Activated CD8-positive, alpha-beta T cell treated with anti-CD3 and anti-CD28 coated beads for 36 hours (primary cell): ENCODE data around the gene PMM1. TPM values are rescaled to one million over a fixed set of nuclear protein-coding genes. Genes with fewer than 3 reads are reported as not detected.

ENCODE experiments used
- ATAC-seq: fragments of 200-7000 bp; cut with Tn5 transposase; one replicate; pipeline ENCODE4 v1.10.0; 2021; ENCODE audit warnings: mild to moderate bottlenecking, moderate library complexity
- CTCF ChIA-PET: fragments of 350-600 bp; sonication (Branson Sonifier 250); formaldehyde crosslinking; loops from one replicate; lab custom pipeline; 2021; ENCODE audit warnings: antibody characterized with exemption; lab: Charles Lee
- POLR2A ChIA-PET: fragments of 350-600 bp; sonication (Branson Sonifier 250); formaldehyde crosslinking; loops from one replicate; lab custom pipeline; 2021; ENCODE audit warnings: antibody characterized with exemption; lab: Charles Lee
- DNase-seq: peaks from one replicate; pipeline ENCODE4 v3.0.0-alpha.2; 2020
- H3K27ac Mint-ChIP-seq: one replicate; pipeline ENCODE4 v1.8.0; 2021; ENCODE audit warnings: mild to moderate bottlenecking, mixed read lengths
- H3K27me3 Mint-ChIP-seq: one replicate; pipeline ENCODE4 v1.8.0; 2021; ENCODE audit warnings: mixed read lengths
- H3K36me3 Mint-ChIP-seq: one replicate; pipeline ENCODE4 v1.8.0; 2021; ENCODE audit warnings: low read depth, mixed read lengths
- H3K4me1 Mint-ChIP-seq: one replicate; pipeline ENCODE4 v1.8.0; 2021; ENCODE audit warnings: low read depth, mixed read lengths
- H3K4me3 Mint-ChIP-seq: one replicate; pipeline ENCODE4 v1.8.0; 2021; ENCODE audit warnings: mild to moderate bottlenecking, moderate library complexity, mixed read lengths
- H3K9me3 Mint-ChIP-seq: one replicate; pipeline ENCODE4 v1.8.0; 2021; ENCODE audit warnings: mixed read lengths
- intact Hi-C: fragments of 100-400 bp; cut with micrococcal nuclease; formaldehyde crosslinking; loops from one replicate; pipeline ENCODE4 v1.10.0; 2022
- total RNA-seq, 2 experiments: library from RNA; stranded (reverse); gene quantifications; one replicate each; pipeline ENCODE4 v1.2.3, GENCODE V29; 2021
- TF ChIP-seq, protein P1 (sequence below): fragments of 200-600 bp; IDR thresholded peaks from one replicate; pipeline ENCODE4 v1.8.0; 2022; ENCODE audit warnings: antibody characterized with exemption, mild to moderate bottlenecking

Gene PMM1
- total RNA-seq, 2 experiments from 2014 or later: 29.8 to 29.9 TPM

- ChIA-PET POLR2A (interaction anchor here (0.6 to 0.7 kb wide), 2 partner anchors 10 to 105 kb away, joined by 3 read pairs; no protein-coding TSS in a partner anchor), CTCF (interaction anchor here (1.2 kb wide), 1 partner anchor 28 kb away, joined by 3 read pairs; no protein-coding TSS in a partner anchor)
- DNase-seq (no peak), ATAC-seq (no peak)
- Mint-ChIP-seq H3K9me3 (no peaks in the 10 kb centered on the region), H3K4me3 (no peak overlapping the region), H3K27me3 (no peaks in the 10 kb centered on the region), H3K4me1 (peaks cover 12% of the 10 kb centered on the region), H3K27ac (no peak overlapping the region), H3K36me3 (peaks cover 3% of the 10 kb centered on the region)
- intact Hi-C loops: no loop called here
- TF ChIP-seq, protein P1, sequence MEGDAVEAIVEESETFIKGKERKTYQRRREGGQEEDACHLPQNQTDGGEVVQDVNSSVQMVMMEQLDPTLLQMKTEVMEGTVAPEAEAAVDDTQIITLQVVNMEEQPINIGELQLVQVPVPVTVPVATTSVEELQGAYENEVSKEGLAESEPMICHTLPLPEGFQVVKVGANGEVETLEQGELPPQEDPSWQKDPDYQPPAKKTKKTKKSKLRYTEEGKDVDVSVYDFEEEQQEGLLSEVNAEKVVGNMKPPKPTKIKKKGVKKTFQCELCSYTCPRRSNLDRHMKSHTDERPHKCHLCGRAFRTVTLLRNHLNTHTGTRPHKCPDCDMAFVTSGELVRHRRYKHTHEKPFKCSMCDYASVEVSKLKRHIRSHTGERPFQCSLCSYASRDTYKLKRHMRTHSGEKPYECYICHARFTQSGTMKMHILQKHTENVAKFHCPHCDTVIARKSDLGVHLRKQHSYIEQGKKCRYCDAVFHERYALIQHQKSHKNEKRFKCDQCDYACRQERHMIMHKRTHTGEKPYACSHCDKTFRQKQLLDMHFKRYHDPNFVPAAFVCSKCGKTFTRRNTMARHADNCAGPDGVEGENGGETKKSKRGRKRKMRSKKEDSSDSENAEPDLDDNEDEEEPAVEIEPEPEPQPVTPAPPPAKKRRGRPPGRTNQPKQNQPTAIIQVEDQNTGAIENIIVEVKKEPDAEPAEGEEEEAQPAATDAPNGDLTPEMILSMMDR: no peak
These were observed 3.7 kb downstream of the PMM1 start for GRCh38 chr22:41585898-41586297.

DNA sequence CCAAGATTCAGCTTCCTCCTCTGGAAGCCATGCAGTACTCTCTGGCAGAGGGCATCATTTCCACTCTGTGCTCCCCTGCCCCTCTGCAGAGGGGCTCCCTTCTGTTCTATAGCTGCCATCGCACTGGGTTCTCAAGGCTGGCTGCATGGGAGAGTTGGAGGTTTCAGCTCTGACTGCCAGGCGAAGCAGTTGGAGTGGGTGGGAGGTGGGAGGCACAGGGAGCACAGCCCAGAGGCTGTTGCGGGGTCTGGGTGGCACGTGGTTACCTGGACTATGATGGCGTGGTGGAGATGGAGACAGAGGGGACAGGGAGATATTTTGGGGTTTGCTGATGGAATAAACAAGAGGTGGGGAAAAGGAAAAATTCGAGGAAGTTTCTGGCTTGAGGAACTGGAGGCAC, 4.8 kb downstream of the PMM1 start:
- no peak overlapping the region for H3K4me3 Mint-ChIP-seq
- TF ChIP-seq, protein P1: no peak
- DNase-seq (no peak), ATAC-seq (no peak)
- intact Hi-C loops: no loop called here
- no peaks in the 10 kb centered on the region for H3K27me3 Mint-ChIP-seq
- H3K4me1 Mint-ChIP-seq: peaks cover 12% of the 10 kb centered on the region
- ChIA-PET CTCF (no interaction called here), POLR2A (interaction anchor here (0.6 kb wide), 1 partner anchor 19 kb away, joined by 3 read pairs; no protein-coding TSS in a partner anchor)
- no peak overlapping the region for H3K27ac Mint-ChIP-seq
- no peaks in the 10 kb centered on the region for H3K9me3 Mint-ChIP-seq
- peaks cover 3% of the 10 kb centered on the region for H3K36me3 Mint-ChIP-seq

DNA sequence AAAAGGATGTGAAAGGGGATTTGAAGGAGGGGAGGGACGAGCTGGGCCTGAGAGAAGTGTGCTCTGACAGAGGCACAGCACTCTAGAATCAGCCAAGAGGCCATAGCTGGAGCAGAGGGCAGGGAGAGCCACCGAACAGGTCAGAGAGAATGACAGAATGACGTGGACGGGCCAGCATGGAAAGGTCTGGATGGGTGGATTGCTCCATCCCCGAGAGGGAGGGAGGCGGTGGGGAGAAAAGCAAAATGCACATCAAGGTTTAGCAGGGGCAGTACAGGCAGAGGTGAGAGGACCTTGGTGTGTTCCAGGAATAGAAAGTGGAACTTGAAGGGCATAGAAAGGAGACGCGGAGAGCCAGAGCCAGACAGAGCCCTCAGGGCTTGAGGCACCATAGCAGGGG, 6.9 kb downstream of the PMM1 start:
- ATAC-seq (no peak), DNase-seq (no peak)
- H3K27ac Mint-ChIP-seq: no peak overlapping the region
- ChIA-PET POLR2A (no interaction called here), CTCF (no interaction called here)
- no peaks in the 10 kb centered on the region for H3K9me3 Mint-ChIP-seq
- peaks cover 2% of the 10 kb centered on the region for H3K4me1 Mint-ChIP-seq
- TF ChIP-seq, protein P1: no peak
- peaks cover 3% of the 10 kb centered on the region for H3K36me3 Mint-ChIP-seq
- intact Hi-C loops: no loop called here
- H3K27me3 Mint-ChIP-seq: no peaks in the 10 kb centered on the region
- H3K4me3 Mint-ChIP-seq: no peak overlapping the region

- intact Hi-C loops: no loop called here
- no peak overlapping the region for H3K4me3 Mint-ChIP-seq
- no peaks in the 10 kb centered on the region for H3K4me1 Mint-ChIP-seq
- ChIA-PET POLR2A (interaction anchor here (1.6 to 2.9 kb wide), 2 partner anchors 9 to 20 kb away, joined by 4 to 10 read pairs; partner anchors contain the start of gene PMM1), CTCF (interaction anchor here (1.2 kb wide), 1 partner anchor 177 kb away, joined by 3 read pairs; no protein-coding TSS in a partner anchor)
- ATAC-seq (no peak), DNase-seq (no peak)
- H3K27ac Mint-ChIP-seq: no peak overlapping the region
- H3K27me3 Mint-ChIP-seq: no peaks in the 10 kb centered on the region
- TF ChIP-seq, protein P1: no peak
- peaks cover 9% of the 10 kb centered on the region for H3K36me3 Mint-ChIP-seq
- H3K9me3 Mint-ChIP-seq: no peaks in the 10 kb centered on the region
These were observed 9.7 kb downstream of the PMM1 start for GRCh38 chr22:41579997-41580355.

- no peak for DNase-seq
- ChIA-PET CTCF (interaction anchor here (1.2 kb wide), 1 partner anchor 176 kb away, joined by 3 read pairs; no protein-coding TSS in a partner anchor), POLR2A (interaction anchor here (0.6 to 2.9 kb wide), 3 partner anchors 10 to 1030 kb away, joined by 3 to 10 read pairs (median 4); partner anchors contain the start of gene PMM1)
- Mint-ChIP-seq H3K27ac (no peak overlapping the region), H3K36me3 (peaks cover 9% of the 10 kb centered on the region), H3K9me3 (no peaks in the 10 kb centered on the region), H3K4me1 (no peaks in the 10 kb centered on the region), H3K27me3 (no peaks in the 10 kb centered on the region), H3K4me3 (no peak overlapping the region)
- no peak for ATAC-seq
- TF ChIP-seq, protein P1: no peak
- intact Hi-C loops: no loop called here
These were observed 10.2 kb downstream of the PMM1 start for GRCh38 chr22:41579297-41579996.
